NCI-H187 treated with DMSO at 0.1 percent for 48 hours (cell line): ENCODE measurements around the gene DDIT4.

Experiments used
- DNase-seq: peaks from one replicate; lab custom pipeline; 2025; lab: John Stamatoyannopoulos, UW

Gene DDIT4

GRCh38 chr10:72316748-72317435, 43.2 kb downstream of the DDIT4 start:
- DNase-seq, result no peak

- no peak for DNase-seq
Observed at GRCh38 chr10:72318418-72319262, 44.9 kb downstream of the DDIT4 start.

GRCh38 chr10:72319416-72320254, 45.9 kb downstream of the DDIT4 start:
- DNase-seq, result no peak

GRCh38 chr10:72320676-72321247, 47.0 kb downstream of the DDIT4 start:
- DNase-seq, result peak; percentile 14

- no peak for DNase-seq
Observed at GRCh38 chr10:72321248-72322029, 47.7 kb downstream of the DDIT4 start.

- no peak for DNase-seq
Observed at GRCh38 chr10:72322030-72322279, 48.2 kb downstream of the DDIT4 start.

- DNase-seq, result no peak
Observed at GRCh38 chr10:72322280-72323058, 48.7 kb downstream of the DDIT4 start.

- DNase-seq, result no peak
Observed at GRCh38 chr10:72323108-72323749, 49.5 kb downstream of the DDIT4 start.

- no peak for DNase-seq
Observed at GRCh38 chr10:72323771-72324191, 50.1 kb downstream of the DDIT4 start.
